Testis (tissue), 3 donors: Measurements from ENCODE around the gene OR2D2. TPM values are rescaled to one million over a fixed set of nuclear protein-coding genes. Genes with fewer than 3 reads are reported as not detected.
"Not testable (repeated sequence)": the region's sequence is repeated elsewhere in the genome, so short reads cannot be mapped to it uniquely, and the experiment has no call there.

Experiments used
- DNase-seq: peaks from one replicate; pipeline ENCODE4 v3.0.0-alpha.2; 2019
- H3K27ac ChIP-seq, 2 donors: fragments of 200-600 bp; sonication (generic); one replicate each; pipeline ENCODE4 v1.5.1; 2019
- H3K27me3 ChIP-seq: fragments of 200-600 bp; sonication (generic); one replicate; pipeline ENCODE4 v1.5.1; 2019
- H3K36me3 ChIP-seq: fragments of 200-600 bp; sonication (generic); one replicate; pipeline ENCODE4 v1.5.1; 2017; ENCODE audit warnings: low read depth; ENCODE audit errors: missing control alignments
- H3K4me1 ChIP-seq: fragments of 200-600 bp; sonication (generic); one replicate; pipeline ENCODE4 v1.5.1; 2019
- H3K4me3 ChIP-seq, 2 donors: fragments of 200-600 bp; sonication (generic); one replicate each; pipeline ENCODE4 v1.5.1; 2017 to 2019
- H3K9me3 ChIP-seq: fragments of 200-600 bp; sonication (generic); one replicate; pipeline ENCODE4 v1.5.1; 2017
- CTCF ChIP-seq, 3 experiments: fragments of 450-650 bp in 2 of 3; fragments of 200-600 bp in 1 of 3; sonication (generic) in 1 of 3; IDR thresholded peaks; one replicate each; pipeline ENCODE4 v1.5.1; 2016 to 2019; ENCODE audit warnings: antibody characterized with exemption in 3 of 3, mild to moderate bottlenecking in 2 of 3, moderate library complexity in 1 of 3
- POLR2A ChIP-seq: fragments of 450-650 bp; IDR thresholded peaks from one replicate; pipeline ENCODE4 v1.6.1; 2017; ENCODE audit warnings: antibody characterized with exemption, mild to moderate bottlenecking, moderate library complexity
- WGBS, 2 donors: methylation state at CpG; one replicate each; pipeline ENCODE4 v1.1.5; 2018; 5-methylcytosine and 5-hydroxymethylcytosine counted together
- intact Hi-C: fragments of 100-400 bp; cut with DNase I; formaldehyde crosslinking; loops from one replicate; pipeline ENCODE4 v1.15.1; 2023; ENCODE audit warnings: low total_unique reads
- polyA plus RNA-seq: library from polyadenylated mRNA; stranded (reverse); fragments of 350-450 nt; fragmentation: Illumina TruSeq; extraction: RNeasy Lipid Tissue Mini Kit (QIAGEN cat#74804); gene quantifications from one replicate; pipeline ENCODE4 v1.2.3, GENCODE V29; 2014; ENCODE audit warnings: low read depth, low replicate concordance; ENCODE audit not compliant: insufficient read depth
- total RNA-seq, 2 donors: library from RNA; depleted of rRNA; stranded (reverse); fragments of >200 nt; gene quantifications; one replicate each; pipeline ENCODE4 v1.2.3, GENCODE V29; 2016

Gene OR2D2
- total and polyA plus RNA-seq, 3 donors from 2014 or later: 2.8 to 3.2 TPM; not detected in 1

- Histone ChIP-seq H3K36me3 (no peaks in the 10 kb centered on the region), H3K4me3 (no peak overlapping the region), H3K27me3 (no peaks in the 10 kb centered on the region), H3K27ac (no peak overlapping the region), H3K4me1 (no peaks in the 10 kb centered on the region), H3K9me3 (no peaks in the 10 kb centered on the region)
- 47 to 70% methylated on average over 1 of the region's 1 CpG for WGBS, 2 donors
- DNase-seq: no peak
- TF ChIP-seq CTCF (IDR thresholded peaks at IDR 0.05): no peak
- no peak for TF ChIP-seq POLR2A
- intact Hi-C loops: no loop called here
These were observed 36.2 kb downstream of the OR2D2 start for GRCh38 chr11:6855971-6856541.

GRCh38 chr11:6854801-6855200, 37.5 kb downstream of the OR2D2 start:
- DNase-seq, H3K9me3 ChIP-seq, H3K4me3 ChIP-seq, H3K27ac ChIP-seq, intact Hi-C loops, H3K4me1 ChIP-seq, H3K36me3 ChIP-seq, H3K27me3 ChIP-seq: not testable (repeated sequence)
- 94 to 95% methylated on average over 6 of the region's 6 CpGs for WGBS, 2 donors

DNA sequence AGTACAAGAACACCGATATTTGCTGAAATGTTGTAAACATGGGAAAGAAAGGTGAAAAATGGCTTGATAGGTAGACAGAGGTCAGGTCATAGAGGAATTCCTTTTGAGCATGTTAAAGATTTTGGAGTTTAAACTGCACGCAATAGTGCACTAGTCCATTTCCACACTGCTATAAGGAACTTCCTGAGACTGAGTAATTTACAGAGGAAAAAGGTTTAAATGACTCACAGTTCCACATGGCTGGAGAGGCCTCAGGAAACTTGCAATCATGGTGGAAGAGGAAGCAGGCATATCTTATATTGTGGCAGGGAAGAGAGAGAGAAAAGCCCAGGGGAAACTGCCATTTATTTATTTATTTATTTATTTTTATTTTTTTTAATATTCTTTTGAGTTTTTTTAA, 41.8 kb downstream of the OR2D2 start:
- DNase-seq: no peak
- Histone ChIP-seq H3K4me3 (no peak overlapping the region), H3K9me3 (no peaks in the 10 kb centered on the region), H3K27me3 (no peaks in the 10 kb centered on the region), H3K4me1 (no peaks in the 10 kb centered on the region), H3K36me3 (no peaks in the 10 kb centered on the region), H3K27ac (no peak overlapping the region)
- no peak for TF ChIP-seq CTCF (IDR thresholded peaks at IDR 0.05)
- no peak for TF ChIP-seq POLR2A
- WGBS, 2 donors: 89 to 95% methylated on average over 2 of the region's 2 CpGs
- intact Hi-C loops: no loop called here

DNA sequence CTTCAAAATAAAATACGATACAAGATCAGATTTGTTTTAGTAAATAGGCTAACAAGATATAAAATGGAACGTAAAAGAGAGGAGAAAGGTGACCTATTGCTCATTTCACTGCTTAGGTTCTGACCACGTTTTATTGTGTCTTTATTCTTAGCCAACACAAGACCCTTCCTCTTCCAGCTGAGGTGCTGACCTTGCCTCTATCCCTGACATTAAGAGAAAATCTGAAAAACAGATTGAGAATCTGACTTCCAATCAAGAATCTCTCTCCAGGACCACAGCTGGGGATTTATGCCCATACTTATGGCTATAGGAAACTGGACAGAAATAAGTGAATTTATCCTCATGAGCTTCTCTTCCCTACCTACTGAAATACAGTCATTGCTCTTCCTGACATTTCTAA, 46.9 kb downstream of the OR2D2 start, which contains the start of gene OR10A5:
Gene OR10A5 (plus strand): TSS at position 301 of the 400 bp plus-strand sequence. CDS start 0 bp downstream, at position 301.
- no peak for TF ChIP-seq POLR2A
- Histone ChIP-seq H3K36me3 (no peaks in the 10 kb centered on the region), H3K9me3 (no peaks in the 10 kb centered on the region), H3K27ac (no peak within 1 kb of the TSS), H3K4me3 (no peak within 1 kb of the TSS), H3K27me3 (no peaks in the 10 kb centered on the region), H3K4me1 (no peaks in the 10 kb centered on the region)
- 78 to 84% methylated on average over 3 of the region's 3 CpGs for WGBS, 2 donors
- DNase-seq: no peak
- intact Hi-C loops: no loop called here

DNA sequence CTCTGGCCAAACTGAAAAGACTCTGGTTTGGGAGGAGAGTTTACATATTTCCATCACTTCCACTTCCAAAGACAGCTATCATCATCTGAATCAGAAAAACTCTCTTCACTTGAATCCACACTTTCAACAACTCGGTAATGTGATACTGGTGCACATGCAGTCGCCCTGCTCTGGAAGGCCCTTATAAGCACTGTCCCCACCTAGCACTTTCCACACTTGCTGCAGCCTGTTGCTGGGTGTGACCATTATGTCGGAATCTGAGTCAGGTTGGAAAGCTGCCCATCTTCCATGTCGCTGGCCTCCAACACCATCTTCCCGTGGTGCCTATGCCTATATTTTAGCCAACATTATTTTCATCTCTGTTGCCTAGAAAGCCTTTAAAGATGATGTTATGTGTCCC, 47.9 kb downstream of the OR2D2 start:
- Histone ChIP-seq H3K36me3 (no peaks in the 10 kb centered on the region), H3K27ac (no peak overlapping the region), H3K9me3 (no peaks in the 10 kb centered on the region), H3K4me1 (no peaks in the 10 kb centered on the region), H3K4me3 (no peak overlapping the region), H3K27me3 (no peaks in the 10 kb centered on the region)
- intact Hi-C loops: no loop called here
- TF ChIP-seq POLR2A (no peak), CTCF (IDR thresholded peaks at IDR 0.05) (no peak)
- WGBS, 2 donors: 92 to 93% methylated on average over 5 of the region's 5 CpGs
- DNase-seq: no peak

DNA sequence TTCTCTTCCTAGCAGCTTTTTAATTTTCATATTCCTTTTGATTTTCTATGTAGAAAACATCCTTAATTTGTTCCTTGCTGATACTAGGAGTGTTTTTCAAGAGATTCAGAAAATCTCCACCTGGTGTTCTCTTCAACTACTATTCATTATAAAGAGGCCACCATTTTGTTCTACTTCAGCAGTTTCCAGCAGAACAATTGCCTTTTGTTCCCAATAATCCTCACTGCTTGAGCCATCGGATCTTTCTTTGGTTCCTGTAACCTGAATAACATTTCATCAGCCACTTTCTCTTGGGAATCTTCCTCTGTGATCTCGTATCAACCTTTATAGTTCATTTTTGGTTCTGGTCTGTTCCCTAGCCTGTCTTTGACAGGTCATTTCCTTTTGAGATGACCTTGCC, 48.6 kb downstream of the OR2D2 start:
- WGBS, 2 donors: 68 to 79% methylated on average over 2 of the region's 2 CpGs

More for the DNA sequence above, 48.6 kb downstream of the OR2D2 start:
- Histone ChIP-seq H3K27me3 (no peaks in the 10 kb centered on the region), H3K4me1 (no peaks in the 10 kb centered on the region), H3K36me3 (no peaks in the 10 kb centered on the region), H3K4me3 (no peak overlapping the region), H3K9me3 (no peaks in the 10 kb centered on the region), H3K27ac (no peak overlapping the region)
- DNase-seq: no peak
- intact Hi-C loops: no loop called here
- TF ChIP-seq CTCF (IDR thresholded peaks at IDR 0.05) (no peak), POLR2A (no peak)
